Lower lobe of right lung (tissue), 2 donors: ENCODE data around the gene NPM3. TPM values are rescaled to one million over a fixed set of nuclear protein-coding genes. Genes with fewer than 3 reads are reported as not detected.

Experiments used
- ATAC-seq, 2 donors: fragments of 200-7000 bp; cut with Tn5 transposase; one replicate each; pipeline ENCODE4 v1.9.1; 2020 to 2022; ENCODE audit warnings: mild to moderate bottlenecking in 2 of 2, moderate library complexity in 2 of 2
- DNase-seq: peaks from one replicate; pipeline ENCODE4 v3.0.0-alpha.2; 2020
- H3K27ac ChIP-seq: fragments of 200-600 bp; one replicate; pipeline ENCODE4 v1.8.0; 2022
- H3K27me3 ChIP-seq: fragments of 200-600 bp; one replicate; pipeline ENCODE4 v1.8.0; 2022; ENCODE audit warnings: low read depth
- H3K36me3 ChIP-seq: fragments of 200-600 bp; one replicate; pipeline ENCODE4 v1.8.0; 2022; ENCODE audit warnings: mild to moderate bottlenecking
- H3K4me1 ChIP-seq: fragments of 200-600 bp; one replicate; pipeline ENCODE4 v1.8.0; 2022
- H3K4me3 ChIP-seq: fragments of 200-600 bp; one replicate; pipeline ENCODE4 v1.8.0; 2022; ENCODE audit warnings: mild to moderate bottlenecking
- H3K9me3 ChIP-seq: fragments of 200-600 bp; one replicate; pipeline ENCODE4 v1.8.0; 2022
- intact Hi-C: fragments of 100-400 bp; cut with DNase I; formaldehyde crosslinking; loops from one replicate; pipeline ENCODE4 v1.11.0; 2022
- total RNA-seq: library from RNA; stranded (reverse); fragmentation: NEBNext Ultra II Directional; extraction: Animal tissue kit (Norgen Biotek cat#: 25700); gene quantifications from one replicate; pipeline ENCODE4 v1.2.1, GENCODE V29; 2021
- TF ChIP-seq, protein P1 (sequence below): fragments of 200-600 bp; IDR thresholded peaks from one replicate; pipeline ENCODE4 v1.8.0; 2022; ENCODE audit warnings: antibody characterized with exemption, mild to moderate bottlenecking
- donor health status: DM: no; HTN: yes; CAD: no; lungs with severe emphysema.

NPM3 gene
- total RNA-seq, 1 donor from 2014 or later: 17.4 TPM

DNA sequence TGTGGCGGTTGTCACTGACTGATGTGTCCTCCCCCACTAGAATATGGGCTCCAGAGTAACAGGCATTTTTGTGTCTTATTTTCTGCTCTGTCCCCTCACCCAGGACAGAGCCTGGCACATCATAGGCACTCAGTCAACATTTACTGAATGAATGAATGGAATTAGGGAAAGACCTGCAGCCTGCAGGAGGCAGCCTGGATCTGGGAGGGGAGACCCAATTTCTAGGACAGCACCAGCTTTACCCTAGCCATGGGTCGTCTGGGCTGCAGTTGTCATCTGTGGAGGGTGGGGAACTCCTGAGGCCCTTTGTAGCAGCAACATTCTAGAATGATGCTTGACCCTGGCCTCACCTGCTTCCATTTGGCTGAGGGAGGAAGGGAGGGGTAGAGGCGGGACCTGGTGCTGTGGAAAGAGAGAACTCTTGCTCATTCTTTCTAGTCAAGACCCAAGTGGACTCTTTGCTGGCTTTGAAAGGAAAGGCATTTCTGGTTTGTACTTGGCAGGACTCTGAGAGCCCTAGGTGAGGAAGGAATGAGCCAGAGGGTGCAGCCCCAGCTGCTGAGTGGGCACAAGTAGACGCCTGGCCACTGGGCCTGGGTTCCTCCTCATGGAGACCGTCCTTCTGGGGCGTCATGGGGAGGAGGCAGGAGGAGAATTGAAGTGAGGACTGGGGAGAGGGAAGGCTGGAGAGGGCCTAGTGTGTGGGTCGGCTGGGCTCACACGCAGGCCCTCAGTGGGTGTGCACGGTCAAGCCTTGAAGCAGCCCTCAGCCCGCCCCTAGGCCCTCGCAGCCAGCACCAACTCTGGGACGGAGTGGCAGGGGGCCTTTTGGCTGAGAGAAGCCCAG, 16.3 kb downstream of the NPM3 start:
- intact Hi-C loops: no loop called here
- Histone ChIP-seq H3K27ac (no peak overlapping the region), H3K4me1 (no peaks in the 10 kb centered on the region), H3K27me3 (peaks cover 49% of the 10 kb centered on the region), H3K36me3 (no peaks in the 10 kb centered on the region), H3K4me3 (no peak overlapping the region), H3K9me3 (no peaks in the 10 kb centered on the region)
- TF ChIP-seq, protein P1, sequence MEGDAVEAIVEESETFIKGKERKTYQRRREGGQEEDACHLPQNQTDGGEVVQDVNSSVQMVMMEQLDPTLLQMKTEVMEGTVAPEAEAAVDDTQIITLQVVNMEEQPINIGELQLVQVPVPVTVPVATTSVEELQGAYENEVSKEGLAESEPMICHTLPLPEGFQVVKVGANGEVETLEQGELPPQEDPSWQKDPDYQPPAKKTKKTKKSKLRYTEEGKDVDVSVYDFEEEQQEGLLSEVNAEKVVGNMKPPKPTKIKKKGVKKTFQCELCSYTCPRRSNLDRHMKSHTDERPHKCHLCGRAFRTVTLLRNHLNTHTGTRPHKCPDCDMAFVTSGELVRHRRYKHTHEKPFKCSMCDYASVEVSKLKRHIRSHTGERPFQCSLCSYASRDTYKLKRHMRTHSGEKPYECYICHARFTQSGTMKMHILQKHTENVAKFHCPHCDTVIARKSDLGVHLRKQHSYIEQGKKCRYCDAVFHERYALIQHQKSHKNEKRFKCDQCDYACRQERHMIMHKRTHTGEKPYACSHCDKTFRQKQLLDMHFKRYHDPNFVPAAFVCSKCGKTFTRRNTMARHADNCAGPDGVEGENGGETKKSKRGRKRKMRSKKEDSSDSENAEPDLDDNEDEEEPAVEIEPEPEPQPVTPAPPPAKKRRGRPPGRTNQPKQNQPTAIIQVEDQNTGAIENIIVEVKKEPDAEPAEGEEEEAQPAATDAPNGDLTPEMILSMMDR: no peak
- ATAC-seq (peak; percentile 63 to 64), DNase-seq (no peak)

DNA sequence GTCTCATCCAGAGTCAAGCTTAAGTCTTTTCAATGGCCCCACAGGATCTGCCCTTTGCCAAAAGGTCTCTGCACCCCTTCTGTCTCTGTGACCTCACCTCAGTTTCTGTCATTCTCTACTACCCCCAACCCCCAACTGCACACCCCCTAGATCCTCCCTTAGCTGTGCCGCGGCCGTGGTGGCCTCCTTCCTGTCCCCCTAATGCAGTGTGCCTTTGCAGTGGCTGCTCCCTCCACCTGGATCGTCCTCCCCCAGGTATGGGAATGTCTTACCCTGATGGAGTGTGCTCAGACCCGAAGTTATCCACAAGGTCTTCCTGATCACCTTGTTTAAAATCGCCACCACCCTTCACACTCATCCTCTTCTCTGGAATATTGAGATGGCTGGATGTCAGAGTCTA, 16.9 kb downstream of the NPM3 start:
- TF ChIP-seq, protein P1: no peak

DNA sequence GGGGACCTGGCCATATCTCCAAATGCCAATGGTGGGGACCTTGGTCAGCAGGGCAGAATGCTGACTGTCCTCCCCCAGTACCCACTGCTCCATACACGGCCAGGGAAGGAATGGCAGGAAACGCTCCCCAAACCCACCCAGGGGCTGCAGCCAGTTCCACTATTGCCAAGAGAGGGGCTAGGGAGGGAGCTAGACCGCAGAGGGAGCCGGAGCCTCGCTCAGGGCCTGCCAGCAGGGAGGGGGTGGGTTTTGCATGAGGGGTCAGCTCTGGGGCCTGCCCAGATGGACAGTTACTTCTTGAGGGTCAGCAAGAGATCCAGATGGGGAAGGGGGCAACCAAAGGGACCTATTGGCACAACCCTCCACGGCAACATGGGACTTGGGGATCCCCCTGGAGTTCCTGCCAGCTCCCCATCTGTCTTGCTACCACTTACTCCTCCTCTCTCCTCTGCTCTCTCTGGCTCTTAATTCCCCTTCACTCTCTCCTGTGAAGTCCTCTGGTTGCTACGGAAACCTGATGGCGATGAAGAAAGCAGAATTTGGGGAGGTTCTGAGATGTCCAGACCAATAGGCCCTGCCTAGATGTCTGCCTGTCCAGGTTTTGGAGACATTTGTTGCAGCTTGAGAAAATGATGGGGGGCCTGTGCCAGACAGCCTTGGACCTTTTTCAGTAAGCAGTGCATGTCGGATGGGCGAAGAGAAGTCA, 20.0 kb downstream of the NPM3 start:
- H3K27ac ChIP-seq: no peak overlapping the region
- no peaks in the 10 kb centered on the region for H3K4me1 ChIP-seq
- no peaks in the 10 kb centered on the region for H3K9me3 ChIP-seq
- no peak for DNase-seq
- intact Hi-C loops: no loop called here
- TF ChIP-seq, protein P1: no peak
- no peaks in the 10 kb centered on the region for H3K36me3 ChIP-seq
- ATAC-seq: no peak
- H3K4me3 ChIP-seq: no peak overlapping the region
- peaks cover 29% of the 10 kb centered on the region for H3K27me3 ChIP-seq

More for the DNA sequence above, 16.9 kb downstream of the NPM3 start:
- no peaks in the 10 kb centered on the region for H3K36me3 ChIP-seq
- no peak for DNase-seq
- no peak overlapping the region for H3K4me3 ChIP-seq
- ATAC-seq: no peak
- H3K27ac ChIP-seq: no peak overlapping the region
- intact Hi-C loops: no loop called here
- H3K27me3 ChIP-seq: peaks cover 45% of the 10 kb centered on the region
- H3K4me1 ChIP-seq: no peaks in the 10 kb centered on the region
- H3K9me3 ChIP-seq: no peaks in the 10 kb centered on the region

DNA sequence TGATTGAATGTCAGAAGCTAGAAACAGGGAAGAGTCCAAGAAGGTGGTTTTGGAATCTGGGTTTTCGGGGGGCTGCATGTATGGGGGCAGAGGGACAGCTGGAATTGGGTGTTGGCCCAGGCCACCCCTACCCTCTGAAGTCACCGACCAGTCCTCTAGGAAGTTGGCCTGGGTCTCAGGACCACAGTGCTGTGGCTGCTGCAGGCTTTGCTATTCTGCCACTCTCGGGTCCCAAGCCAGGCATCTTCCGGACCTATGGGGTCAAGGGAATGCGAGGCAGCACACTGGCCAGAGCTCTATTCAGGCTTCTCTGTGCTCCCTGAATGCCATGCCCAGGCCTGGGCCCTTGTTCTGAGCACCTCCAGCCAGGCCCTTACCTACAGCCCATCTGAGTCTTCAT, 20.5 kb downstream of the NPM3 start:
- H3K36me3 ChIP-seq: no peaks in the 10 kb centered on the region
- peaks cover 24% of the 10 kb centered on the region for H3K27me3 ChIP-seq
- ATAC-seq (no peak), DNase-seq (no peak)
- H3K27ac ChIP-seq: no peak overlapping the region
- H3K4me3 ChIP-seq: no peak overlapping the region
- no peaks in the 10 kb centered on the region for H3K4me1 ChIP-seq
- no peaks in the 10 kb centered on the region for H3K9me3 ChIP-seq
- intact Hi-C loops: no loop called here
- TF ChIP-seq, protein P1: no peak

DNA sequence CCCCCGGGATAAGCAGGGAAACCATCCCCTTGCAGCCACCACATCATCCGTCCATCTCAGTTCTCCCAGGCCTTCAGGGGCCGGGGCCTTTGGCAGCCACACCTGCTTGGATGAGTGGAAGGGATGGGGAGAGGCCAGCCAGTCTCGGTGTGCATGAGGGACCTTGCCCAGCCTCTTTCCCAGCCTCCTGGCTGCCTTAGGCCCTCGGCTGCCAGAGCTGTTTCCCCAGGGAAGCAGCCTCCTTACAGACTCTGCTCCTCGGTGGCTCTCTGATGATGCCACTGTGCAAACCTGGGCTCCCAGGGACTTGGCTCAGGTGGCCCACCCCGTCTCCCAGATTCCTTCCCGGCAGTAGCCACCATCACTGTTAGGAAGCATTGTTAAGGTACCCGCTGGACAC, 22.0 kb downstream of the NPM3 start:
- intact Hi-C loops: no loop called here
- Histone ChIP-seq H3K27me3 (peaks cover 22% of the 10 kb centered on the region), H3K27ac (no peak overlapping the region), H3K9me3 (no peaks in the 10 kb centered on the region), H3K4me1 (no peaks in the 10 kb centered on the region), H3K4me3 (no peak overlapping the region), H3K36me3 (no peaks in the 10 kb centered on the region)
- TF ChIP-seq, protein P1: no peak
- ATAC-seq (no peak), DNase-seq (no peak)
